ENCODE results near the gene AGAP1. TPM values are rescaled to one million over a fixed set of nuclear protein-coding genes. Genes with fewer than 3 reads are reported as not detected.
A peak's percentile ranks its signal among the peaks of the same experiment; 100 is the strongest.

Gene AGAP1
- total and polyA plus RNA-seq, 2 donors from 2014 or later: 8.1 to 44.5 TPM

DNA sequence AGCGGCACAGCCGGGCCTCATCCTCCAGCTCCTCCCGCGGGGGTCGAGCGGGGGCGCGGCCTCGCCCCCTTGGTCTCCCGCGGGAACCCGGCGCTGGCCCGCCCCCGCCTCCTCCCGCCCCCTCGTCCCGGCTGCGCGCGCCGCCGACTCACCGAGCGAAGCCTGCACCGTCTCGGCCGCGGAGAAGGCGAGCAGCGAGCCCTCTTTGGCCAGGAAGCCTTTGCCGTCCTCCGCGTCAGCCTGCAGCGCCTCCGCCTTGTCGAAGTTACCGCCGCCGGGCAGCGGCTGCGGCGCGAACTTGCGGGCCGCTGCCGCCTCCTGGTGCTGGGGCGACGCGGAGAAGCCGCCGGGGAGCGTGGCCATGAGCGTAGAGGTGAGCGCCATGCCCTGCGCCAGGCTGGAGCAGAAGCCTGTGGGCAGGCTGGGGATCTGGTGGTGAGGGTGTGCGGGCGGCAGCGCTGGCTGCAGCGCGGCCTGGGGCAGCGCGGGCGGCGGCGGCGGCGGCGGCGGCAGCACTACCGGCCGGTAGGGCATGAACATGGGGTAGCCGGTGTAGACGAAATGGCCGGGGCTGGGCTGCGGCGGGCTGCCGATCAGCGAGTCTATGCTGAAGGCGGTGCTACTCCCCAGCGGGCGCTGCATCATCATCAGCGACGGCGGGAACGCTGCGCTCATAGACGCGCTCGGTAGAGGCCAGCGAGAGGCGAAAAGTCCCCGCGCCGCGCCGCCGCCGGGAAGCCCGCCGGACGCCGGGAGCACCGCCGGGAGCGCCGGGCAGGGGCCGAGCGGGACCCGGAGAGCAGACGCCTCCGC lies 673.7 kb downstream of the AGAP1 start:
- Histone ChIP-seq H3K9me3 (ENCODE audit: control insufficient read depth in 2 of 3, insufficient read depth in 1 of 3, low read length in 3 of 3) (no peaks in the 10 kb centered on the region), H3K4me3 (ENCODE audit: low read length in 3 of 3) (no peak overlapping the region), H3K27me3 (ENCODE audit: control insufficient read depth, insufficient read depth, low read length) (peaks cover 58% of the 10 kb centered on the region), H3K36me3 (ENCODE audit: control insufficient read depth in 2 of 3, insufficient read depth in 3 of 3, low read length in 3 of 3) (no peaks in the 10 kb centered on the region), H3K9ac (ENCODE audit: low read length in 3 of 3) (no peak overlapping the region), H3K27ac (ENCODE audit: low read depth in 2 of 2, low read length in 2 of 2) (no peak overlapping the region), H3K4me1 (ENCODE audit: control insufficient read depth in 2 of 3, insufficient read depth in 2 of 3, low read depth in 1 of 3, low read length in 3 of 3) (peaks cover 0 to 9% (median 0%) of the 10 kb centered on the region in 3 donors)
- FAIRE-seq (no peak), DNase-seq (peak; percentile 59 to 78 (median 71))
- intact Hi-C loops (cut with DNase I): no loop called here
- TF ChIP-seq, protein P1, sequence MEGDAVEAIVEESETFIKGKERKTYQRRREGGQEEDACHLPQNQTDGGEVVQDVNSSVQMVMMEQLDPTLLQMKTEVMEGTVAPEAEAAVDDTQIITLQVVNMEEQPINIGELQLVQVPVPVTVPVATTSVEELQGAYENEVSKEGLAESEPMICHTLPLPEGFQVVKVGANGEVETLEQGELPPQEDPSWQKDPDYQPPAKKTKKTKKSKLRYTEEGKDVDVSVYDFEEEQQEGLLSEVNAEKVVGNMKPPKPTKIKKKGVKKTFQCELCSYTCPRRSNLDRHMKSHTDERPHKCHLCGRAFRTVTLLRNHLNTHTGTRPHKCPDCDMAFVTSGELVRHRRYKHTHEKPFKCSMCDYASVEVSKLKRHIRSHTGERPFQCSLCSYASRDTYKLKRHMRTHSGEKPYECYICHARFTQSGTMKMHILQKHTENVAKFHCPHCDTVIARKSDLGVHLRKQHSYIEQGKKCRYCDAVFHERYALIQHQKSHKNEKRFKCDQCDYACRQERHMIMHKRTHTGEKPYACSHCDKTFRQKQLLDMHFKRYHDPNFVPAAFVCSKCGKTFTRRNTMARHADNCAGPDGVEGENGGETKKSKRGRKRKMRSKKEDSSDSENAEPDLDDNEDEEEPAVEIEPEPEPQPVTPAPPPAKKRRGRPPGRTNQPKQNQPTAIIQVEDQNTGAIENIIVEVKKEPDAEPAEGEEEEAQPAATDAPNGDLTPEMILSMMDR (IDR thresholded peaks at IDR 0.05; ENCODE audit: borderline replicate concordance, extremely low read depth, insufficient read depth): peak; percentile 1

DNA sequence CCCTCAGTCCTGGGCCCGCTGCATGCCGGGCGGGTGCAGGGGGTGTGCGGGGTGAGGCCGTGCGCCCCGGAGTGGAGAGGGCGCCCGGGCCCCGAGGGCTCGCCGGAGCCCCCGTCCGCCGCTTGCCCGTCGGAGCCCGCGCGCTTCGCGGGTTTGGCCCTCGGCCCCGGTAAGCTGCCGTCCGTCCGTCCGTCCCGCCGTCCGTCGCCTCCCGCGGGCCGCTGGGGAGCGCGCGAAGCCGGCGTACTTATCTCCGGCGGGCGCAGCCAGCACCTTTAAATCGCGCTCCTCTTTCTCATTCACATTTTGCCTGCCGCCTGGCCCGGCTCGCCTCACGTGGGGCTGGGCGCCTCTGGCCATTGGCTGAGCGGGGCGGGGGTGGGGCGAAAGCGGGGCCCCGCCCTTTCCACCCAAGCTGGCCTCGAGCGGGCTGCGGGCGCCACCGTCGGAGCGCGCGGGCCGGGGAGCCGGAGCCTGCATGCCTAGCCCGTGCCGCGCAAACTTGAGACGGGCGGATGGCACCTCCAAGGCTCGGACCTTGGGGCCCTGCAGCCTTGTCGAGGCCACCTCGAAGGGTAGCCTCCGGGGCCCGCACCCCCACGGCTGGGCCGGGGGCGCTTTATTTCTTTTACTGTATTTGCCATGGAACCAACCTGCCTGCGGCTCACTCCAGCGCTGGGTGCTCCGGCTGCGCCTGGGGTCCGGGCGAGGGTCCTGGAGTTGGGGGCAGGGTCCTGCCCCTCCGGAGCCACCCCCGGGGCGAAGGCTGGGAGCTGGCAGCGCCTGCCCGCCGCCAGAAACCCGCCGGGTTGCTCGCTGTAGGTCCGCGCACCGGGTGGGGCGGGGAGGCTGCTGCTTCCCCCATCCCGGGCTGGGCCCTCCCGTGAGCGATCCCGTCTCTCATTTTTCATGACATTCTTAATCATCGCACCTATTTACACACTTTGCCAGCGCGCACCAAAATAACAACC lies 674.6 kb downstream of the AGAP1 start, which contains the start of gene GBX2:
GBX2 (minus strand) TSS at position 277 of the 971 bp plus-strand sequence. CDS start 415 bp downstream, outside the sequence.
- H3K27me3 ChIP-seq (ENCODE audit: control insufficient read depth, insufficient read depth, low read length): peaks cover 58% of the 10 kb centered on the region
- intact Hi-C loops (cut with DNase I): no loop called here
- H3K9ac ChIP-seq (ENCODE audit: low read length in 3 of 3): no peak within 1 kb of the TSS
- H3K4me3 ChIP-seq (ENCODE audit: low read length in 3 of 3): no peak within 1 kb of the TSS
- DNase-seq (peak in 4 of 5 donors; percentile 89 to 93 (median 91)), FAIRE-seq (no peak)
- H3K9me3 ChIP-seq (ENCODE audit: control insufficient read depth in 2 of 3, insufficient read depth in 1 of 3, low read length in 3 of 3): no peaks in the 10 kb centered on the region
- no peak within 1 kb of the TSS for H3K27ac ChIP-seq (ENCODE audit: low read depth in 2 of 2, low read length in 2 of 2)
- H3K4me1 ChIP-seq (ENCODE audit: control insufficient read depth in 2 of 3, insufficient read depth in 2 of 3, low read depth in 1 of 3, low read length in 3 of 3): peaks cover 0 to 9% (median 0%) of the 10 kb centered on the region in 3 donors
- no peaks in the 10 kb centered on the region for H3K36me3 ChIP-seq (ENCODE audit: control insufficient read depth in 2 of 3, insufficient read depth in 3 of 3, low read length in 3 of 3)
- TF ChIP-seq, protein P1 (IDR thresholded peaks at IDR 0.05; ENCODE audit: borderline replicate concordance, extremely low read depth, insufficient read depth): no peak

DNA sequence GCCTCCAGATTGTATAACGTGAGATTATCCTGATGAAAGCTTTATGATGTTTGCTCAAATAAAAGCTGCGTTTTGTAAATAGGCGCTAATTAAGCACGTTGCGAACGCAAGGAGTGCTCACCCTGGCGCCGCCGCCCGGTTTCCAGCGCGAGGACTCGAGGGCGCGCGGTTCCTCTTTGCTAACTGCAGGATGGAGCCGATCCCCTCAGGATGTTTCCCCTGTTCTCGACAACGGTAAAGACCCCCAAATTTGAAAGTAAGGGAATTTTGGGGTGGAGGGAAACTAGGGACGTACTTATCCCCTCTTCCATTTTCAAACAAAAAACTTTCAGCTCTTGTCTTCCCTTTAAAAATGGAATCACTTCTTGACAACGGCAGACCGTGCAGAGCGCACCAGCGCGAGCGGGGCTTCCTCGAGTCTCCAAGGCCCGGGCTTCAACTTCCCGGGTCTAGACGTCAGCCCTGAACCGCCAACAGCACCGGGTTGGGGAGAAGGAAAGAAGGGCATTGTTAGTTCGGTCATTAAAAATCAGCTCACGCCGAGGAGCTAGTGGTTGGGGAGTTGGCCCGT lies 675.4 kb downstream of the AGAP1 start:
- Histone ChIP-seq H3K27me3 (ENCODE audit: control insufficient read depth, insufficient read depth, low read length) (peaks cover 66% of the 10 kb centered on the region), H3K9ac (ENCODE audit: low read length in 3 of 3) (no peak overlapping the region), H3K36me3 (ENCODE audit: control insufficient read depth in 2 of 3, insufficient read depth in 3 of 3, low read length in 3 of 3) (no peaks in the 10 kb centered on the region), H3K27ac (ENCODE audit: low read depth in 2 of 2, low read length in 2 of 2) (no peak overlapping the region), H3K9me3 (ENCODE audit: control insufficient read depth in 2 of 3, insufficient read depth in 1 of 3, low read length in 3 of 3) (no peaks in the 10 kb centered on the region), H3K4me3 (ENCODE audit: low read length in 3 of 3) (no peak overlapping the region), H3K4me1 (ENCODE audit: control insufficient read depth in 2 of 3, insufficient read depth in 2 of 3, low read depth in 1 of 3, low read length in 3 of 3) (peaks cover 0 to 9% (median 0%) of the 10 kb centered on the region in 3 donors)
- intact Hi-C loops (cut with DNase I): no loop called here
- FAIRE-seq (no peak), DNase-seq (peak in 2 of 5 donors; percentile 61)
- TF ChIP-seq, protein P1 (IDR thresholded peaks at IDR 0.05; ENCODE audit: borderline replicate concordance, extremely low read depth, insufficient read depth): no peak

Measured in kidney (tissue), 14 donors.